GM21367 (cell line): ENCODE results near the gene HAND2.

ENCODE experiments used
- ATAC-seq: cut with Tn5 transposase; IDR thresholded peaks from one replicate; pipeline ENCODE4 v1.9.1; 2021; ENCODE audit not compliant: unreplicated experiment

Gene HAND2

DNA sequence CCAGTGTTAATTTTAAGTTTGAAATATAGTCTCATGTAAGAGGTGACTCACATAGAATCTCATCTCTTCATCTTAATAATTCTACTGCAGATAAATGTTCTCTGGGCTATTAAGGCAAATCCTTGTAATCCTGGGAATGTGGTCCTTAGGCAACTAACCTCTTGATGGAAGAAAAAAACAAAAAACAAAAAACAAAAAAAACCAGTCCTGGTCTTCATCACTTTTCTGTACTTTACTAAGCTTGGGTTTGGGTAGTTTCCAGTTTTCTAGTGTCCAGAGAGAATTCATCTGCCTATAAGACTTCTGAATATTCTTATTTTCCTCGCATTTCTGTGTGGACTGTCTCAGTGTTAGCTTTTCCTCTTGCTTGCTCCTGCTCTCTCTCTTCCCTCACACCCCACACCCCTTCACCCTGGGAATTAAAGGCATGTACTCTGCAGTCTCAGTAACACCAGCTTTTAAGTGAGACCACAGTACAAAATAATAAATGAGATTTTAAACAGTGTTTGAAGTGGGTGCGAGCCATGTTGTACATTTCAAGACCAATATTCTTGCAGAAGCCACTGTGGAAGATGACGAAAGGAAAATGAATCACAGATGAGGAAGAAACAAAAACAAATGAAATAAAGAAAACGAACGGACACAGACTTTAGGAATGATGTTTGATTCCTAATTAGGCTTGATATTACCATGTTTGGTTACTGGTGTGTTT, 51.7 kb downstream of the HAND2 start:
- no peak for ATAC-seq

DNA sequence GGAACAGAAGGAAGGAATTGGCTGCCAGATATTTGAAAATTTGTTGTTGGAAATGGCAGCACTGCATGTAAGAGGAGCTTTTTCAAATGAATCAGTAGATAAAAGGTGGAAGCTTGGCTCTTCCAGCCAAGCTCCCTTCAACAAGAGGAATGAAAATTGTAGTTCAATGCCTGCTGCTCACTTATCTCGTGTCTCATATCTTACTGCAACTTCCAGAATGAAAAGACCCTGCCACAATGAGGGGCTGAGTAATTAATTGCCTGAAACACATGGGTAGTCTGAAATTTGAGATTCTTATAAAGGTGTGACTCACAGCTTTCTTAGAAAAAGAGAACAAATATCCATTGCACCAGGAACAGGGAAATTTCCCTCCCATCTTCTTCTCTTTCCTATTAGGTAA, 53.0 kb downstream of the HAND2 start:
- no peak for ATAC-seq
